NCI-H128 (cell line): ENCODE results near the gene MCM3AP.

Source experiments
- DNase-seq: peaks from one replicate; lab custom pipeline; 2025; ENCODE audit not compliant: unreplicated experiment; lab: John Stamatoyannopoulos, UW

Gene MCM3AP

DNA sequence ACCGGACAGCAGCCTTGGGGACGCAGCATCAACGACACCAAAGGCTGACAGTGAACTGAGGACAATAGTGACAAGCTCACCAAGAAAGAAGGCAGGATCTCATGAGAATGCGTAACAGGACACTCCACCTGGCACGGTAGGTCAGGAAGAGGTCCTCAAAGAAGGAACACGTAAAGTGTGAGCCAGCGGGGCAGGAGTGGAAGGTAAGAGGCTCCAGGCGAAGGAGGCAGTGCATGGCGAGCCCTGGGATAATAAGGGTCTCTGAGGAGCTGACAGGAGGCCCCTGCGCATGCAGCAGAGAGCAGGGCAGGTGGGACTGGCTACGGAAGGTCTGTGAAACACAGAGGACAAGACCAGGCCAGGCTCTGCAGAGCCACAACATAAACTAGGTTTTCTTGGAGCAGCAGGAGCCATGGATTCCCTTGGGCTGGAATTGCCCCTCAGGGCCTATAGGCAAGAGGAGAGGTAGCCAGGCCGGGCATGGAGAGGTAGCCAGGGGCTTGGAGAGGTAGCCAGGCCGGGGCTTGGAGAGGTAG, 65.1 kb downstream of the MCM3AP start:
- DNase-seq, result no peak

DNA sequence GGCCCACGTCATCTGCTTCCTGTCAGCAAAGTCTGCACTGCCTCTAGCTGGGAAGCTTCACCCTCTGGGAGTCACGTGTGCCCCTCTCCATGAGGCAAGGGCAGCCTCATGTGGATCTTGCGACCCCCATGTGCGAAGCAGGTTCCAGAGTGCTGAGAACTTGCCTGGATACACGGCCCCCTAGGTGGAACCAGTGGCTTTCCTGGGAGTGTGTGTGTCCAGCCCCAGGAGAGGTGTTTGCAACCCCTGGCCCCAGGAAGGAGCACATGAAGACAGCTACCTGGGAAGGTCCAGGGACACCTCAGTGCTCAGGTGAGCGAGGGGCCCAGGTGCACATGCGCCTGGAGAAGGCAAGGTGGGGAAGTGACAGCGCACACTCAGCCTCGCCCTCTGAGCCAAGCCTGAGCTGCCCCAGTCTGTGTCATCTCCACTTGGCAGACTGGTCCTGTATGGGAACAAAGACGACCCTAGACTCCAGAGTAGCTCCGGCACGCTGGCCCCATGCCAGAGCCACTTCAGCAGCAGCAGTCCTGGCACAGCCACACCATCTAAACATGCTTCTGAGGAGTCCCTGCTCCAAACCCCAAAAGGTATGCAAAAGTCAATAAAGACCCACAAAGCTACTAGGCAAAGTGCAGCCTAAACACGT, 65.7 kb downstream of the MCM3AP start:
- no peak for DNase-seq

DNA sequence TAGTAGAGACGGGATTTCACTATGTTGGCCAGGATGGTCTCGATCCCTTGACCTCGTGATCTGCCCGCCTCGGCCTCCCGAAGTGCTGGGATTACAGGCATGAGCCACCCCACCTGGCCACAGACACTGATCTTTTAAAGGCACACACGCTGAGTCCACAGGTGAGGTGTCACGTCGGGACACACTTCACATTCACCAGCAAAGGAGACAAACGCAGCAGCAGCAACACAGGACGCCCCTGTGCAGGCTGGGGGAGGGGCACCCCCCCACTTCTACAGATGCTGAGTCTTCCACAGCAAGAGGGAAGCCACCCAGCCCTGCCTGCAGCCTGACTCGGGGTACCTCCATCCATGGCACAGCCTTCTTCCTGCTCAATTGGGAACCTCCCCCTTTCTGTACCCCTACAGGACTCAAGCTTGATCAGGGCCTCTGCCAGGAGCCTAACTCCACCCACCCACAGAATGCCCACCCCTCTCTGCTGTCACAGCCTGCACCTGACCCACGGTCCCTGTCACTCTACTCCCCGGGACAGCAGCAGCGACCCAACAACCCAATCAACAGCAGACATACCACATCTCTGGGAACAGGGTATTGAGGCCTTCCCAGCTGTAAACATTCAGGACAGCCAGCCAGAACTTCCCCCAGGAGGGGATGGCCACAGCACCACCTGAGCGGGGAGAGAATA, 66.4 kb downstream of the MCM3AP start:
- no peak for DNase-seq

DNA sequence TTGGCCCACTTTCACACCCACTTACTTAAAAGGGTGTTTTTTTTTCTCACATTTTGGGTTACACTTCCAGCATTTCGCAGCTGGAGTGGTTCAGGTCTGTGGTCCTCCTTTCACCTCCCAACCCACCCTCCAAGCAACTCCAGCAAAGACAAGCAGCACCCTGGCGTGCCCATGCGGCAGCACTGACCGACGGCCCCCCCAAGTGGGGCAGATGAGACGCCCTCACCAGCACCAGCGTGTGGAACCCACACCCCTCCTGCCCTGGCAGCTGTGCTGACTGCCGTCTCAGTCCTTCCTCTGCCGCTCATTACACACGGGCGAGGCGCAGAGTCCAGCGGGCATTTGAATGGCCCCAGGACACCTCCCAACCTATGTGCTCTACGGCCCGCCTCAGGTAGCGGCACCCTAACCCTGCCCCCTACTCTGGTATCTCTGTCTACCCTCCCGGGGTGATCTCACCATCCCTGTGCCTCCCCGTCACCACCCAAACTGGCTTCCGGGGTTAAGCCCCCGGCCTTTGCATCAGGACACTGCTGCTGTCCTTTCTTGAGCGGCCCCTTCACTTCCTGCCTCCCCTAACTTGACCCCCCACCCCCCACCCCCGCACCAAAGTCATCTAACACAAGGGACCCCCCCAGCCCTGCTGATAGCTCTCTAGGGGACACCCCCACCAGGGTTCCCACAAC, 67.8 kb downstream of the MCM3AP start:
- DNase-seq, result no peak

DNA sequence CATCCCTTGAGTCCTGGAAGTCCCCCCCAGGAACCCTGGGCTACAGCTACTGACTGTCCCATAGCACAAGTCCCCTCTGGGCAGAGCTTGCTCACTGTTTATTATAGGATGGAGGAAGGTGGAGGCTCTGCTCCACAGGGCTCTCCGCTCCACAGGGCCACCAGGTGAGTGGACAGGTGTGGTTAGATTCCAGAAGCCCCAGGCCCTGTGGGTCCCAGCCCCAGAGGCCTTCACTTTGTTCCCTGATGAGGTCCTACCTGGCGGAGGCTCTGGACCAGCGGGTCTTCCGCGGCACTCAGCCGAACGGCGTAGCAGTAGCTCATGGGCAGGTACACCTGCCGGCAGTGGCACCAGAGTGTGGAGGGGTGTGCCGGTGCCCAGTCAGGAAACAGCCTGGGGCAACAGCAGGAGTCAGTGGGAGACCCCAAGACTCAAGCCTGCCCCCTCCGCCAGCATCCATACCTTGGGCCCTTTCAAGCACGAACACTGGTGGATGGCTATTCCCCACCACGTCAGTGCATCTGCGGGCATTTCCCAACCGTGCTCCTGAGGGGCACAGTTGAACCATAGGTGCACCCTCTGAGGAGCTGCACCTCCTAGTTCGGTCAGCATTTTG, 69.2 kb downstream of the MCM3AP start:
- no peak for DNase-seq

DNA sequence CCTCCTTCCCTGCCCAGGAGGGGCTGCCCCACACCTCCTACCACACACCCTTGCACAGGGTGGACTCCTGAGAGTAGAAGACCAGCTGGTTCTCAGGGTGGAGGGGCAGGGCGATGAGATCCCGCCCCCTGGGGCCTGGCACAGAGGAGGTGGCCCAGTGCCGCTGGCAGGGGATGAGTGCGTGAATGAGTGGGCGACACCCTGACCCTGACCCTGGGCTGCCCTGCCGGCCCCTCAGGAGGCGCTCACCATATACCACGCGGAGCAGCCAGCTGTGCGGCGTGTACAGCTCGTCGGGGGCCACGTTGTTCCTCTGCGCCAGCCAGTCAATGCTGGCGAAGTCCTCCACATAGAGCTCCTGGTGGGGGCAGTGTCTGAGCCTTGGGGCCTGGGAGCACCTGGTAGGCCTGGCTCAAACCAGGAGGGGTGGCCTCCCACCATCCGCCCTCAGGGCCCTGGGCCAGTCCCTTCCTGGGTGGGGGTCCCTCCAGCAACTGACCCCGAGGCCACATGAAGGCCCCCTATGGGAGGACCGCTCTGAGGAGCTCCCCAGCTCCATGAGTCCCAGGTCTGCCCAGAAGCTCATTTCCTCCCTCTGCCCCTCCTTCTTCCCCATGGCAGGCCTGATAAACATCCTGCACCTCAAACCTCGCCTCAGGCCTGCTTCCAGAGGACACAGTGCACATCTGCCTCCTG, 69.8 kb downstream of the MCM3AP start:
- DNase-seq, result no peak

DNA sequence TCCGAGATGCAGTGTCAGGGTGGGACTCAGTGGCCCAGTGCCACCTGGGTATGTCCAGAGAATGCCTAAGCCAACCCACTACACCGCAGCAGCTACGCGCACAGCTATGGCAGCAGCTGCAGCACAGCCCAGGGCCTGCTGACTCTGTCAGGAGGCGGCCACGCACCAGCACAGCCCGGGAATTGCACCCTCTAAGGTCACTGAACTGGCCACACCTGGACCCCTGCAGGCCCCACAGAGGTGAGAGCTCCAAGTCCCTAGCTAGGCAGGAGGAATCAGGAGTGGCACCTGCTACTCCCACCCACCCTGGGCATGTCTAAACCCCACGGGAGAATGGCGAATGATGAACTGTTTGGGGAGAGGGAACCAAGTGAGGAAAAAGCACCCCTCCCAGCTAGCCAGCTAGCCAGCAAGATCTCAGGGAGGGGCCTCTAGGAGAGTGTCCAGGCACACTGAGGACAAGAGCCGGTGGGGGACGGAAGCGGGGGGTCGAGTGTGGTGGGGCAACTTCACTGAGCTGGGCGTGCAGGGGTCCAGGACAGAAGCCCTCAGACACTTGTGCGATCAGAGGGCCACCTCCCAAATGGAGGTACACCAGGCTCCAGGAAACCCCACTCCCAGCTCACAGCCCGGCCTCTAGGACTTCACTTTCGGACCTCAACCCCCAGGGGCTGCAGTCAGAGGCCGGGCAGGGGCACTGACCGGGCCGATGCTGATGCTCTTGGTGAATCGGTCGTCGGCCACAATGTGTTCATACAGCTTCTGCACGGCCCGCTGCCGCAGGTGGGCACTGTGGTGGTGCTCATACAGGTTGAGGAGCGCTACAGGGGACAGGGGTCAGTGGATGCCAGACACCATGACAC, 70.7 kb downstream of the MCM3AP start:
- no peak for DNase-seq

DNA sequence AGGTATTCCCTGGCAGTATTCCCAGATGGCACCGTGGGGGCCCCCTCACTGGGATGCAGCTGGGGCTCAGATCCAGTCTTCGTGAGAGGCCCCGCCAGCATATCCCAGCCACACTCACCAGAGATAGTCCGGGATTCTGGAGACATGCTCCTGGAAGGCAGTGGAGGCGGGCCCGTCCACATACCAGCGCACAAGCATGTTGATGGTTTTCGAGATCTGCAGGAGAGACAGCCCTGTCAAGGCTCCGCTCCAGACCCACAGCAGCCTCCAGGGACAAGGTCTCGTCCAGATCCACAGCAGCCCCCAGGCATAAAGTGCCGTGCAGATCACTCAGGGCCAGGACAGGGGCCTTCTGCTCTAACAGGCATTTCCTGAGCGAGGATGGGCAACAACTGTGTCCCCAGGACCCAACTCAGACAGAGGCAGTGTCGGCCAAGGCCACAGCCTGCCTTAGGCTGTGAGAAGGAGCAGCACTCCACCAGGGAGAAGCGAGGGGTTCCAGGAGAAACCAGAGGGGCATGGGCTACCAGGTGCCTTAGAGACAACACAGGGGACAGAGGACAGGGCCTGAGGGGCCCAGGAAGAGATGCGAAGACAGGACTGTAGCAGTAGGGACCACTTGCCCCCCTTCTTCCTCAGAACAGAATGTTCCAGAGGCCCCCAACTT, 71.7 kb downstream of the MCM3AP start:
- no peak for DNase-seq

DNA sequence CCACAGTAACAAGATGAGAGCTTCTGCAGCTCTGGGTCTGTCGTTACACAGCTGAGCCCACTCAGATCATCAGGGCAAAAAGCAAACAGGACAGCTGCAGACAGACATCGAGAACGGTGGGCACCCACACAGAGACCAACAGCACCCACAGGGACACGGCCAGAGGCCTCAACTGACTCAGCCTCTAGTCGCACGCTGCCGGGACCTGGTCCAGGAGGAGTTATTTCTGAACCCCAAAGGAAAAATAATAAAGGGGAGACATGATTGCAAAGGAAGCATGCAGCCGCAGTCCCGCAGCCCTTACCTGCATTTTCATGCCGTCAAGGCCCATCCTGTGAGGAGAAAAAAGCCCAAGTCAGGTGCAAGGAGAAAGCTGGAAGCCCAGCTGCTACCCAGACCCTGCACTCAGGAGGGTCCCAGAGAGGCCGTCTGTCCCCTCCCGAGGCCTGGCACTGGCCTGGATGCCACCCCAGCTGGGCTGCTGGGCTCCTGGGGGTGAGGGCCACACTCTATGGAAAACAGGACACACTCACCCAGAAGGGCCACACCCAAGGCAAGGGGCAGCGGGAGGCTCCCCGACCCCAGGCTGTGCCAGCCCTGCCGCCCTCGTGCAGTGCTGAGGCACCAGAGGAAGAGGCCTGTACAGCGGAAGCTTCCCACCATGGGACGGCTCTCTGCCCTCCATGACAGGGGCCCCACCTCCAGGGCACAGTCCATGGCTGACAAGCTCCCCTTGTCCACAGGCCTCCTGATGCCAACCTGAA, 72.5 kb downstream of the MCM3AP start:
- no peak for DNase-seq

DNA sequence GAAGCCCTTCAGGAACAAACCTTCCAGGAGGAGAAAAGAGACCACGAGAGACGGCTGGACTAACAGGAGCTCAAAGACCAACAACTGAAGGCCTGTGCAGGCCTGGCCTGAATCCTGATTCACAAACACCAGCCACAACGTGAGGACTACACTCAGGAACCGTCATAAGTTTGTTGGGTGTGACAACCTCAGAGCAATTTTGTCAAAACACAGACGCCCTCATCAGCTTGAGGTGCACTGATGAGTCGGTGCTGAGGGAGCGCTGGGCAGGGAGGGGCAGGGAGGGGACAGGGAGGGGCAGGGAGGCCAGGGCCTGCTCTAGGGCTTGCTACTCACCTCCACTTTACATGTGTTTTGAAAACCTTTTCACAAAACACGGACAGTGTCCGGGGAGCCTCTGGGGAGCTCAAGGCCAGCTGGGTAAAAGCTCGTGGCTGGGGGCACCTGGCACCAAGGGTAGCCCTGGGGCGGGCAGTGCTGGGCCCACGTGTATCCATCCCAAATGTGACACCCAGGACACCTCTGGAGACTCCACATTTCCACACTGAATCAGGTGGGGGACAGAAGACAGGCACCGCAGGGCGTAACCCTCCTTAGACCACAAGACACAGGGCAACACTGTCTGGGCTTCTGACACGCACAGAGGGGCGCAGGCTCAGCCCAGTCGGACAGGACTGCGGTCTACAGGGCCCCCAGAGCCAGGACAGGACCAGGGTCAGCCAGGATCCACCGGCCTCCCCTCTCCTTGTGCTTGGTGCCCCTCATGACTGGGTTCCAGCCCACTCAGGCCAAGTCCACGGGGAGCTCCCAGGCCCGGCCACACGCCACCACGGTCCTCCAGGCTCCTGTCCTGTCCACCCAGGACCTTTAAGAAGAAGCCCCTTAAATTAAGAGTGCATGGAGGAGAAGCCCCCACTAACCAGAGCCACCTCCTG, 73.4 kb downstream of the MCM3AP start:
- DNase-seq, result no peak

DNA sequence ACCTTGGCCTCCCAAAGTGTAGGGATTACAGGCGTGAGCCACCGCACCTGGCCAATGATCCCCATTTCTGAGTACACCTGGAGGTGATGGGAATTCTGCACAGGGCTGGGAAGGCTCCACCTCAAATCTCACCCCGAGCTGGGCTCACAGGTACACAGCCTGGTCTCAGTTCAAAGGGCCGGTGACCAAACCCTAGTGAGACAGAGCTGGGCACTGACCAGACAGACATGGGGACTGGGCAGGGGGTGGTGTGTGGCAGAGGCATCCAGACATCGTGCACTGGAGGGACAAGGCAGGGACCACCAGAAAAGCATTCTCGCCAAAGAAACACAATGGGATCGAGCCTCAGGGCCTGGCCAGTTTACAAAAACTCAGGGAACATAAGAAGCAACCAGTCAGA, 74.0 kb downstream of the MCM3AP start:
- DNase-seq, result no peak

DNA sequence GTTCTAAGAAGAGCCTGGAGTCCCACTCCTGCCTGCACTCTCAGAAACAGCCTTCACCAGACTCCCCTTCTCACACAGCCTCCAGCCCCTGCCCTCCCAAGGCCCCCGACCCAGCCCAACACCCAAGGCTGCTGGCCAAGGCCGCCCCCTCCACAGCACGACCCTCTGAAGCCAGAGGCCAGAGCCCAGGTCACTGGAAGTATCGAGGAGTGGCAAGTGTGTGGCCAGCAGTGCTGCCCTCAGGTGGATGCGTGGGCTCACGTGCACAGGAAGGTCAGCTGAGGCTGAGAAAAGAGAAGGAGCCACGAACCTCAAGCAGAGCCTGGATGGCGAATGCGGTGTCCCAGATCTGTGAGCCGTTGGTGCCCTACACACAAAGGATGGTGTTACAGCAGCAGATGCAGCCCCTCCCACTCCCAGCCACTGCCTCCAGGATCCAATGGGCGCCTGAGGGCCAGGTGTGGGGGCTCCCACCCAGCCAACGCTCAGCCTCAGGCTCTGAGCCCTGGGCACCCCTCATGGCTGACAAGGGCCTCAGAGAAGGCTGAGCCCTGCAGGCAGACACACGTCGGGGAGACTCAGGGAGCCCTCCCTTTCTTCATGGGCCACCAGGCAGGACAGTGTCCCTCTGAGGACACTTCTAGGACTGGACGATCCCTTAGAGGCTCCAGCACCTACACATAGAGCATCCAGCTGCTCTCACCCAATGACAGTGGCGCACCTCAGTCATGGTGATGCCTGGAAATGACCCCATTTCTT, 74.9 kb downstream of the MCM3AP start:
- DNase-seq, result no peak

DNA sequence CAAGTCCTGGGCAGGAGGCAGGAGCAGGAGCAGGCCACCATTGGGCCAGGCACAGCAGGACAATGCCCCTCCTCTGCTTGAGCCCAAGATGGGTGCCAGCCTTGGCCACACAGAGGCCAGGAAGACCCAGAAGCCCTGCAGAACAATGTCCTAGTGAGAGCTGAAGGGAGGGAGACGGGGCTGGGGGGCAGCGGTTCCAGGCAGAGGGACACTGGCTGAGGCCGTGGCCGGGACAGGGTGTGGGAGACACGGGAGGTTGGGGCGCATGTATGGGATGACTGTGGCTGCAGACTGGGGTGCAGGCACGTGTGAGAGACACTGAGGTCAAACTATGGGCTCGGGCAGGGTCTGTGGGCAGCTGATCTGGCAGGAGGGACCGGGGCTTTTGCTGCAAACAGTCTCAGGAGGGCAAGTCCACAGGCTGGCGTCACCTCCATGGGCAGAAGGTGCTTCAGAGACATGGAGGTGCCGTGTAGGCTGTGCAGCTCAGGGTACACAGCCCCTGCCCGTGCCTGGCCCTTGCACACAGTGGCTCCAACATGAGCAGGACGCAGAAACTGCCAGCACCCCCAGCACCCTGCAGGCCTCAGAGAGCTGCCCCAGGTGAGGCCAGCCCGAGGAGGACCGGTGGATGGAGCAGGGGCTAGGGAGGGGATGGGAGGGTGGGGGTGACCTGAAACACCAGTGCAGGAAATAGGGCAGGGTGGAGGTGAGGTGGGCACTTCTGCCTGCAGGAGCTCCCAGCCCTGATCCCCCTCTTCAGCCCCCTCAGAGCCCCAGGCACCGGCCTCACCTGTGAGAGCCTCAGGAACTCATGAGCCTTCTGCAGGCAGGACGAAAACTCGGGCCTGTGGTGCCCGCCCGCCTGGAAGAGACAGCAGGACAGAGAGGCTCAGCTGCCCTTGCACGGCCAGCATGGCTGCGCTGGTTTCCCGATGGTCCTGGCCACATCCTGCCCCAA, 76.4 kb downstream of the MCM3AP start:
- no peak for DNase-seq

DNA sequence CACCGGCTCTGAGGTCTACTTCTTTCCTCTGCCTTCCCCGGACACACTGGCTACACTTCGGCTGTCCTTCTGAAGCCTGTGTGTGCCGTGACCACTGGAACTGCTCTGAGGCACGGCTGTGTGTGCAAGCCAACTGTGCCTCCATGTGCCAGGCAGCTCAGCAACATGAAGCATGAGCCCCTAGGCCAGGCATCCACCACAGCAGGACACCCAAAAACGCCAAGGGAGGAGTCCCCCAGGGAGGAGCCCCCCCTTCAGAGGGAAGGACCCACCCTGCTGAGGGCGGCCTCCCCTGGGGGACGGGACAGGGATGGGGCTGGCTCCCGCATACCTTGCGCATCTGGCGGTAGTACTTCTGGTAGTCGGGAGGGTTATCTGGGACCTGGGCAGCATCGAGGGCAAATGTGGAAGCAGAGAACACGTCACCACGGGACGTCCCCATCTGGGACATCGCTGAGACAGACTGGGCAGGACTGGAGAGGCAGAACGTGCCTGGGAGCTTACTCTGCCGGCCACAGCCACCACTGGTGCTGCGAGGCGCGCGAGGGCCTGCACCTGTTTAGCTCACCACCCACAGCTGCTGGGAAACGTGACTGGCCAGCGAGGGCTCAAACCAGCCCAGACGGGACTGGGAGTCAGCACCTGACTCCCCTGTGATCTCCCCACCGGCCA, 77.4 kb downstream of the MCM3AP start:
- DNase-seq, result no peak
